DMS79 treated with DMSO at 0.1 percent for 48 hours (cell line): Measurements from ENCODE around the gene ULBP2.
A peak's percentile ranks its signal among the peaks of the same experiment; 100 is the strongest.
"Not testable (repeated sequence)": the region's sequence is repeated elsewhere in the genome, so short reads cannot be mapped to it uniquely, and the experiment has no call there.

ENCODE experiments used
- DNase-seq: peaks from one replicate; lab custom pipeline; 2025; lab: John Stamatoyannopoulos, UW

The ULBP2 gene

GRCh38 chr6:149969635-149970034 is 27.8 kb downstream of the ULBP2 start:
- no peak for DNase-seq

GRCh38 chr6:149974394-149974793 is 32.6 kb downstream of the ULBP2 start:
- DNase-seq = not testable (repeated sequence)

- no peak for DNase-seq
These were observed 33.0 kb downstream of the ULBP2 start for GRCh38 chr6:149974825-149975224.

- no peak for DNase-seq
These were observed 33.6 kb downstream of the ULBP2 start for GRCh38 chr6:149975400-149975799.

GRCh38 chr6:149977221-149977620 is 35.4 kb downstream of the ULBP2 start:
- DNase-seq = no peak

- DNase-seq = no peak
These were observed 36.8 kb downstream of the ULBP2 start for GRCh38 chr6:149978610-149979009.

GRCh38 chr6:149979293-149979692 is 37.5 kb downstream of the ULBP2 start:
- DNase-seq = no peak

- no peak for DNase-seq
These were observed 41.3 kb downstream of the ULBP2 start for GRCh38 chr6:149983145-149983544.

- DNase-seq = no peak
These were observed 43.0 kb downstream of the ULBP2 start for GRCh38 chr6:149984773-149985172.

- DNase-seq = no peak
These were observed 43.7 kb downstream of the ULBP2 start for GRCh38 chr6:149985481-149985937.

GRCh38 chr6:149987602-149988107 is 45.8 kb downstream of the ULBP2 start:
- no peak for DNase-seq

GRCh38 chr6:149988550-149989346 is 46.9 kb downstream of the ULBP2 start:
- no peak for DNase-seq

GRCh38 chr6:149990212-149990660 is 48.4 kb downstream of the ULBP2 start:
- DNase-seq = peak; percentile 17

- DNase-seq = peak; percentile 25
These were observed 49.1 kb downstream of the ULBP2 start for GRCh38 chr6:149990661-149991471.

- DNase-seq = not testable (repeated sequence)
These were observed 49.6 kb downstream of the ULBP2 start for GRCh38 chr6:149991472-149991795.

- no peak for DNase-seq
These were observed 50.0 kb downstream of the ULBP2 start for GRCh38 chr6:149991838-149992237.

- DNase-seq = no peak
These were observed 53.5 kb downstream of the ULBP2 start for GRCh38 chr6:149995235-149995750.

GRCh38 chr6:149995971-149996370 is 54.2 kb downstream of the ULBP2 start:
- no peak for DNase-seq
